Stimulated activated CD8-positive, alpha-beta memory T cell treated with anti-CD3 and anti-CD28 coated beads, Interleukin-15, amount 100 ng/mL, for 1 hour (primary cell): Measurements from ENCODE around the gene CCDC146.
A peak's percentile ranks its signal among the peaks of the same experiment; 100 is the strongest.
"Not testable (repeated sequence)": the region's sequence is repeated elsewhere in the genome, so short reads cannot be mapped to it uniquely, and the experiment has no call there.

Experiments
- DNase-seq: peaks from one replicate; pipeline ENCODE4 v3.0.0-alpha.2; 2020; ENCODE audit warnings: low read depth

Gene CCDC146

DNA sequence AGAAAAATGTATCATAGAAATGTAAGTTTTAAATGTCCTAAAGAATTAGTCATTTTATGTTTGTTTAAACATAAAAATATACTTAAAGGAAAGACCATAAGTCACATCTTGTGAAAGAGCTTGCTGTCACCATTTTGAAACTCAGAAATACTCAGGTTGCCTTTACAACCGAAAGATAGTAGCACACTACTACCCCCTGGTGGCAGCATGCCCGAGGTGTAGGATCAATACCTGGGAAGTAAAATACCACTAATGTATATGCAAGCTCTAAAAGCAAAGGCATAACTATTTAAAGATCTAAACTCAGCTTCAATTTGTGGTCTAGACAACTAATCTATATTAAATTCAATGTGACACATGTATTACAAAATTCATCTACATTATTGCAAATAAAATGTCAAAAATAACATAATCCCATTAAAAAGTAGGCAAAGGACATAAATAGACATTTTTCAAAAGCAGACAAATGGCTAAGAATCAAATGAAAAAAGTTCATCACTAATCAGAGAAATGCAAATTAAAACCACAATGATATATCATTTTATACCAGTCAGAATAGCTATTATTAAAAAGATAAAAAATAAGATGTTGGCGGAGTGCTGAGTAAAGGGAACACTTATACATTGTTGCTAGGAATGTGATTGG, 124.9 kb downstream of the CCDC146 start:
- peak; percentile 86 for DNase-seq

DNA sequence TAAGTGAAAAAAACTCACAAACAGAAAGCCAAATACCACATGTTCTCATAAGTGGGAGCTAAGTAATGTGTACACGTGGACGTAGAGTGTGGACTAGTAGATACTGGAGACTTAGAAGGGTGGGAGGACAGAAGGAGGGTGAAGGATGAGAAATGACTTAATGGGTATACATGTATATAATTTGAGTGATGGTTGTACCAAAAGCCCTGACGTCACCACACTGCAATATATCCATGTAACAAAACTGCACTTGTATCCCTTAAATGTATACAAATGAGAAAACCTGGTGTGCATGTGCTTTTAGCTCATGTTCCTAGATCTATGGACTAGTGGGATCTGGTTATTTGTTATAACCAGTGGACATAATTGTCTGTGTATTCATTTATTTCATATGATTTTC, 125.7 kb downstream of the CCDC146 start:
- DNase-seq = no peak

DNA sequence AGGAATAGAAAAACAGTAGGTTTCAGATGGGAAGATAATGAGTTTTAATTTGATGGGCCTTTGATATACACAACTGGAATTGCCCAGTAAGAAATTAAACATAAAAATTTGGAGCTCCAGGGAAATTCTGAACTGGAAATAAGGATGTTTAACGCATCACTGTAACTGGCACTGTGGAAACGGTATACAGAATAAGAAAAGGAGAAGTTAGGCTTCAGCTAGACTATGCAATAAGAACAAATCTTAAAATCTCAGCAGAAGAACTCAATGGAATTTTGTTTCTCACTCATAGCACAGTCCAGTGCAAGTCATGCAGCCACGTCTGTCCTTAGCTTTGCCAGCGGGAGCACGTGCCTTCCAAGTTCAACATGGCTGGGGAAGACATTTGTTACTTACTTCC, 130.1 kb downstream of the CCDC146 start:
- DNase-seq = no peak

GRCh38 chr7:77253151-77253550, 130.7 kb downstream of the CCDC146 start:
- no peak for DNase-seq

DNA sequence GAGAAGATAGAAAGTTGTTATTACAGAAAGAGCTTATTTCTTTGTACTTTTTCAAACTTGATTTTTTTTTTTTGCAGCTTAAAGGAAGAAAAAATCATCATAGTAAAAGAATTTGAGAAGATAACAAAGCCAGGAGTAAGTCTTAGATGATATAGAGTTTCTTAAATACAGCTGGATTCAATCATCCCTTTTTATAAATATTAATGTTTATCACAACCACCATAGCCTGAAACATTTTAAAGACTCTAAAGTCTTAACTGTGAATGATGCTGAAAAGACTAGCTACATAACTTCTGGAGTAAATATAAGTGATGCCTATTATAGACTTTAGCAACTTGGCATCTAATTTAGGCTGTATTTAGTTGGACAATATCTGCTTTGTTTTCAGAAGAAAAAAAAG, 132.0 kb downstream of the CCDC146 start:
- no peak for DNase-seq

DNA sequence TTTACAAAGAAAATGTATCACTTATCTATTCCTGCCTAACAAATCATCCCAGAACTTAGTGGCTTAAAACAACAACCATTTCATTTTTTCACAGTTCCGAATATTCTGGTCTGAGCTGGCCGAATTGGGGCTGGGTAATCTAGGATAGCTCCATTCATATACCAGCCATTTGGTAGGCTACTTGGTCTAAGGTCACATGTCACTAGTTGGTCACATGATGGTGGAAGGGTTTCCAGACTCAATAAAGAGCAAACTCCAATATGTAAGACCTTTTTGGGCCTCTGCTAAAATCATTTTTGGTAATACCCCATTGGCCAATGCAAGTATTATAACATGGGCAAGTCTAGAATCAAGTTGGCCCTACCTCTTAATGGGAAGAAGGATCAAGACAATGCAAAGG, 132.5 kb downstream of the CCDC146 start:
- DNase-seq = no peak

GRCh38 chr7:77258014-77258413, 135.6 kb downstream of the CCDC146 start:
- no peak for DNase-seq

DNA sequence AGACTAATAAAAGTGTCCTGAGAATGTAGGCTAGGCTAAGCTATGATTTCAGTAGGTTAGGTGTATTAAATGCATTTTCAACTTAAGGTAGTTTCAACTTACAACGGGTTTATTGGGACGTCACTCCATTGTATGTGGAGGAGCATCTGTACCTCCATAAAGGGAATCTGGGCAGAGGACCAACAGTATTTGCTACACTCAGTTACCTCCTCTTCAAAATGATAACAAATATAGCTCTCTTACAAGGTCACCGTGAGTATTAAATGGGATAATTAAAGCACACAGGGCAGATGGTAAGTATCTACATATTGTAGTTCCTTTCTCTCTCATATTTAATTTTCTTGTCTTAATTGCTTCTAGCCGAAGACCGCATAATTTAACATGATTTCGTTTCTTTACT, 136.2 kb downstream of the CCDC146 start:
- no peak for DNase-seq

DNA sequence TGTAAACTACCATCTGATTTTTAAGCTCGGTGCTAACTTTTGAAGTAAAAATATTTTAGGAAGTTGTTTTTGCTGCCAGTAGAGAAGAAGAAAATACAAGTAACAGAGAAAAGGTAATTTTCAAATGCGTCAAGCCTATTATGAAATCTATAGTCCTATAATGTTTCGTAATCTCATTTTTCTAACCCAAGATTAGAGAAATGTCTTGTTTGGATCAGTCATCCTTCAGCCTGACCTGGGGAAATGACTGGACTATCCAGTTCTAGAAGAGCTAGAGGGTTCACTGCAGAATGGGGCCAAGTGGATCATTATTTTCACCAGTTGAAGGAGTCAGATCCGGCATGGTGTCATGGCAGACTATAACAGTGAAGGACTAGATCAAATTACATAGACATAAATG, 139.9 kb downstream of the CCDC146 start:
- no peak for DNase-seq

- DNase-seq = no peak
These were observed 143.3 kb downstream of the CCDC146 start for GRCh38 chr7:77265666-77266065.

DNA sequence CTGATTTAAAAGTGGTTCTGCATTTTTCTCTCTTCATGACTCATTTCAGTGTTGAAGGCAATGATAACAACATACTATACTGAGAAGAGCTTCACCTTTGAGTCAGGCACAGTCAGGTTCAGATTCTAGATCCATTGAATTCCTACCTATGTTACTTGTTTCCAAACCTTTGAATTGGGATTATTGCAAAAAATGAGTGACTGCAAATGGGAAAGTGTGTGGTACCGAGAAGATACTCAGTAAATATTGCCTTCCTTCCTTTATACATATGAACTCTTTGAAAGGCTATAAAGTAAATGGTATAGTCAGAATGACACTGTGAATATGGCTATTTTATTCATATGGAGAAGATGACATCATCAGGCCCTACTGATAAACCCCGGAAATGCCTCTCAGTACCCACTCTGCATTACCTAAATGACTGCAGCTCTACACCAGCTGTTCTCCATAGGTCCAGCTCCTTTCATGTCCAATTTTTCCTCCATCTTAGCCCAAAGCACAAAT, 143.9 kb downstream of the CCDC146 start:
- no peak for DNase-seq

DNA sequence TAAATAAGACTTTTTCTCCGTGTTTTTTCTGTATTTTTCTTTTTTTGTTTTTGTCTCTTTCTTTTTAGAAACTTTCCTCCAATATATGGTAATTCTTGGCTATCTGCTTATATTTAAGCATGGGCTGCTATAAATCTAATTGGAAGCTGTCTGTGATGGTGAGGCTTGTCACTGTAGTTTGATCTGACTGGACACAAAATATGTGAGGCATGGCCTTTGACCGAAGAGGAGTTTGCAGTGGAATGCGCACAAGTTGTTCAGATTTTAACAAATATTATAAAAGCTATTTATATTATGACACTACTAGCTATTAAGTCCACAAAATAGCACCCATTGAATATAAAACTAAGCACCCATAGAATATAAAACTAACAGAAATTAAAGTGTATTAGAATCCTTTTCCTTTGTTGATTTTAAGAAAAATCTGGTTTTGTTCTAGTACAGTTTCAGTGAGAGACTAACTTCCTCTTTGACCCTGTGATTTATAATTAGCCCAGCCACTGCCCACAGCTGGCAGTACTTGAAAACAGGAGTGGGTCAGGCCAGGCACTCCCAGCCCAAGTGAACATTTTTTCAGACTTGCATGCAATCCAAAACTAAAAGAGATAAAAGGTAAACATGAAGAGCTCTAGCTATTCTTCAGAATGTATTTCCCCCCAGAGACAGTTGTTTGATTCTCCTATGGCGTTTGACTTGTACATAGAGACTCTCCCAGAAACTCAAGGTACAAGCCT, 147.1 kb downstream of the CCDC146 start:
- no peak for DNase-seq

GRCh38 chr7:77270094-77270480, 147.7 kb downstream of the CCDC146 start:
- DNase-seq = no peak

GRCh38 chr7:77271766-77272165, 149.4 kb downstream of the CCDC146 start:
- no peak for DNase-seq

GRCh38 chr7:77275663-77276062, 153.2 kb downstream of the CCDC146 start:
- not testable (repeated sequence) for DNase-seq

GRCh38 chr7:77276120-77276519, 153.7 kb downstream of the CCDC146 start:
- no peak for DNase-seq

DNA sequence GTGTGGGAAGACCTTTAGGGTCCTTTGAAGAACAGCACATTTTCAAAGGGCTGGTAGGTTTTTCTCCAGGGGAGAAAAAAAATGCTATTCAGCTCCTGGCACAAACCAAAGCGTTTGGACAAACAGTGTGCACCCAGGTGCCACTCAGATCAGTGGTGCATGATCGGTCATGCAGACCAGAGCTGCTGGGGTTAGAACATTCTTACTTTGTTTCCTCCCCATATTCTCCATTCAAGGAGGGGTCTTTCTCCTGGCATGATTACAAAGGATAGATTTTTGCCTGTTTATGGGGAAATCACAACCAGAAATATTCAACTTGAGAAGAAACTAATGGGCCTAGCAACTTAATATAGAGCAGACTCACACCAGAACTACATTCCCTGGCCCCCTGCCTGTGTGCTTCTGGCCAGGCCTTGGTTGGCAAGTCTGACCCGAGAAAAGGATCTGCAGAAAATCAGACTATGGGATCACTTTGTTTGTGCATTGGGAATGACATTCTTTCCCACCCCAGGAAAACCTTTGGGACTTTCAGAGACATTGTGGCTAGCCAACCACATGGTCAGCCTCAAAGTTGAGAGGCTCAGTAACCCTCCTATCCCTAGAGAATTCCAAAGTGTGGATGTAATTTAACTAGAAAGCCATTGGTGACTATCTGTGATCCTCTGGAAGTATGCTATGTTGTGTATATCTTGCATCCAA, 159.5 kb downstream of the CCDC146 start:
- no peak for DNase-seq

DNA sequence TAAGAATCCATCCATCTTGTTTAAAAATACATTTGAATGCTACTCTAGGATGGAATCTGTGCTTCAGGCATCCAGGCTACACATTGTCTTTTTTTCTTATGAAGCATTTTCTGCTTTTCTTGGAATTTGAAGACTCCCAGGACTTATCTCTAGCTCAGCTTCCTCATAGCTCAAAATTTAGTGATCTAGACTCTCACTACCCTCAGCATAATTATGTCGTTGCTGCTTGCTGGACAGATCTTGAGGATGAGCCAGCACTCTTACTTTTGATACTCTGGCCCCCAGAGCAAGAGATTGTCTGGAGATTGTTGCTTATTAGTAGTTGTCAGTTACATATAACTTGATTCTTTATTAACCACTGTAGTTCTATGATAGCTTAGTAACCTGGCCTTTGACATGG, 160.5 kb downstream of the CCDC146 start:
- no peak for DNase-seq

DNA sequence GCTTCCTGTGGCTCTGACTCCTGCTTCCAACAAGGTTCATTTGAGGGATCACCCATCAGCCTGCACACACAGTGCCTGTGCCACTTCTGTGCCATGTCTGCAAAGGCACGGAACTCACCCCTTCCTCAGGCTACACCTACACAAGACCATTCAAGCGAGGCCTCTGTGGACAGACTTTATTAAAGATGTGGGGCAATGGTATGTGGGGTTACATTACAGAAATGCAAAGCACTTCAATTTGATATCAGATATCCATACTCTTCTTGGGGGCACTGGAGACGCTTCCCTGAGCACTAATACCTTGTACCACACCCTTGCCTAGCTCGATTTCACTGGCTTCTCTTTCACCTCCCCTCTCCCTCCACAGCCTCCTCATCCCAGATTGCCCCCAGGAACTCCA, 161.6 kb downstream of the CCDC146 start:
- no peak for DNase-seq

DNA sequence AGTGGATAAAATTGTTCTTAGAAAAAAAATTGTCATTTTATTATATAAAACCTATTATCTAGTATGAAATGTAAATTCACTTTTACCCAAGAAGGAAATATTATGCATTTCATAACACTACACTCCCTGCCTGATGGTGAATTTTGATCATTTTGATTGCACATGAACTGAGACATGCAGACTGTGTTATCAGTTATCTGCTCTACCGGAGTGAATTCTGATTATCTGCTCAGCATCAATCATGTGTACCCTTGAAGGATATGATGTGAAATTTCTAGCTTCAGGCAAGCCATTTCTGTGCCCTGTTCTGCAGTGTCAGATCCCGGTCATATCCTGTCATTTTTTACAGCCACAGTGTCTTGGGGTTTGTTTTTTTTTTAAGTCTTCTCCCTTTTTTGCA, 162.2 kb downstream of the CCDC146 start:
- no peak for DNase-seq

DNA sequence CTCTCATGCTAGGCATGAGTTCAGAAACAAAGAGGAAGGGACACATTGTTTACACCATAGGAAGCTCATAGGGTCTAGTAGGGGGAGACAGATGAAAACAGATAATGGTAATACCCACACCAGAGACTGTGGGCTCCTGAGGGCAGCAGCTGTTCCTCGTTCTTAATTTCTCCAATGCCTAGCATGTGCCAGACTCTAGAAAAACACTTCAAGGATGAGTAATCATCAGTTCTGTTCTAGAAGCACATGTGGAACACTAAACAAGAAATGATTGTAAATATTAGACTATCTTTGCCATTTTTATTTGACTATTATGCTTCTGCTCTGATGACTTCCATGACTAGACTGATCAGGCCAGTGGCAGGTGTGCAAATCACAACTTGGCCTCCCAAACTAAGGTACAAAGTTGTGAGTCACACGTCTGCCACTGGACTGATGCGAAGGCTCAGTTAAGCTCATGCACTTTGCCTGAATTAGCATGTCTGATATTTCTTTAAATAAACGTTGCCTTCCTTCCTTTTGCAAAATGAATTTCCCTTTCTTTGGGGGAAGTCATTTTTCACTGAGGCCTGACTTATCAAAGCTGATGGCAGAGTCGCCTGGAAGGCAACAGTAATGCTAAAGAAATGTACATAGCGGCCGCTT, 166.4 kb downstream of the CCDC146 start:
- DNase-seq = no peak

DNA sequence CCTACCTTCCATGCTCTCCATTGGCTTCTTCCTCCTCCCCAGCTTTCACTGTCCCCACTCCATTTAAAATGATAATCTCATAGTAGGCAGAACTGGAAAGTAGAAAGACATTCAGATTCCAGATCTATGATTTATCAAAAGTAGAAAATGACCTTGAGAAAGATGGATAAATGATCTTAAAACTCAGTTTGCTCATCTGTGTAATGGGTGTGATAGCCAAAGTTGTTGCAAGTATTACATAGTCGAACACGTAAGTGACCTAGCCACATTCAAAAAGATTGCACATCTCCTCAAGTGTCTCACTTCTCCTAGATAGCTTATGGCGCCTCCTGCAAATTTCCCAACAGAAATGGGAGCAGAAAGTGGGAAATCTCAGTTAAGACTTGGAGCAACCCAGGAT, 167.0 kb downstream of the CCDC146 start:
- DNase-seq = no peak

DNA sequence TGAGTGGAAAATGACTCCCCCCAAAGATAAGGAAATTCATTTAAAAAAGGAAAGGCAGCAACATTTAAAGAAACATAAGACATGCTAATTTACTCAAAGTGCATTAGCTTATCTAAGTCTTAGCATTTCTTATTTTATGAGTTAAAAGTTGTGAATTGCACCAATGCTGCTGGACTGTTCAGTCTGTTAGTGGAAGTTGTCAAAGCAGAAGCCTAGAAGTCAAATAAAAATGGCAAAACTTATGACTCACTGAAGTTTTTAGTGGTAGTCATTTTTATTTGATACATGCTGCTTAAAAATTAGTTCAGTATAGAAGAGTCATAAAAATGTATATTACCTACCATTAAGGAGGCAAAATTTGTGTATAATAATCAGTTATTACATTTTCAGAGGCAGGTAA, 168.0 kb downstream of the CCDC146 start:
- no peak for DNase-seq
